OCI-LY7 (cell line): ENCODE data around the gene DDI1.

Experiments
- CTCF ChIP-seq: fragments of 200-600 bp; sonication (generic); conservative IDR thresholded peaks from 2 replicates; pipeline ENCODE4 v1.5.1; 2014; ENCODE audit warnings: mild to moderate bottlenecking, antibody characterized with exemption, low read length, moderate library complexity, mixed read lengths
- EZH2phosphoT487 ChIP-seq: fragments of 200-600 bp; sonication (generic); IDR thresholded peaks from 2 replicates; pipeline ENCODE4 v1.6.1; 2018; ENCODE audit warnings: low read depth, borderline replicate concordance, mild to moderate bottlenecking, mixed run types, antibody characterized with exemption, low read length, moderate library complexity, mixed read lengths

- TF ChIP-seq CTCF: peak; percentile 65
- TF ChIP-seq EZH2phosphoT487: no peak
Measured at GRCh38 chr11:103987629-103988594, 48.5 kb upstream of the DDI1 start.
